SK-N-MC (cell line): Measurements from ENCODE around the gene SORBS2.

ENCODE experiments used
- EZH2 ChIP-seq: fragments of 200-600 bp; sonication (generic); IDR thresholded peaks from one replicate; pipeline ENCODE4 v1.6.1; 2017; ENCODE audit warnings: antibody characterized with exemption
- FOXP2 ChIP-seq: optimal IDR thresholded peaks from 2 replicates; pipeline ENCODE3; 2011; ENCODE audit warnings: mild to moderate bottlenecking, moderate library complexity; ENCODE audit not compliant: insufficient read depth; ENCODE audit errors: extremely low read length, control extremely low read depth
- POLR2AphosphoS5 ChIP-seq: IDR thresholded peaks from 2 replicates; pipeline ENCODE4 v1.6.1; 2012; ENCODE audit warnings: mild to moderate bottlenecking, low read depth, low read length, borderline replicate concordance

DNA sequence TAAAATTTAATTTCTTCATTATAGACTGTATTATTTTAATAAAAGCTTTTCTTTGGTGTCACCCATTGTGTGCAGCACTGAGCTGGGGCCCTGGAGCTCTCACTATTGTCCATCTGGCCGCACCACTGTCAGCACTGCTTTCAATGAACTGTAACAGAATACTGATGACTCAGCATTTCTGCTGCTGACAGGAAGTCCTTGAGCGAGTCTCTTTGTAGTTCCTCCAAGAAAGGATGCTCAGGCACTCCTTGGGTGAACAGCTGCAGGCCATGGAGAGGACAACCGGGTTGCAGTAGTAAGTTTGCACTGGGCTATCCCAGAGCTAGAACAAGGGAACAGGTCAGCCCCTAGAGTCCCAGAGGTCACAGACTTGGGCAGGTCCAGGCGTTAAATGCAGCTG, 81.6 kb downstream of the SORBS2 start:
- no peak for TF ChIP-seq EZH2
- no peak for TF ChIP-seq POLR2AphosphoS5
- TF ChIP-seq FOXP2: no peak
